ENCODE data around the gene AGBL4.

AGBL4 gene

DNA sequence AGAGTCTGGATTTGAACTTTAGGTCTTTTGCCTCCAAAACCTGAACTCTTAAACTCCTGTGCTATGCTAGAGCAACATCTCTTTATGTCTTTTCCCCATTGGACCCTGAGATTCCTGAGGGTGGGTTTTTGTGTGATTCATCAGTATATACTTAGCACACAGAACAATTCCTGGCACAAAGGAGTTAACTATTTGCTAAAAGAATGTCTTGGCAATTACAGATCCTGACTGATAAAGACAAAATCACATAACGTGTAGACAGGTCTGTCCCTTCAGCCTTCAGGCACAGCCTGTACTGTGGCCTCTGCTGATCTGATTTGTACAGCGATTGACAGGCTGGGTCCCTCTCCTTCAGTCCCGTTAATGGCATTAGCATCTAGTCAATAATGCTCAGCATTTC is 1084.7 kb downstream of the AGBL4 start:
- TF ChIP-seq FOXP2 (optimal IDR thresholded peaks at IDR 0.05; ENCODE audit: borderline replicate concordance, extremely low read depth, extremely low read length, insufficient read depth) (no peak), TAF1 (IDR thresholded peaks at IDR 0.05; ENCODE audit: borderline replicate concordance, insufficient read depth, low read length) (no peak), SIN3A (IDR thresholded peaks at IDR 0.05; ENCODE audit: borderline replicate concordance, insufficient read depth, low read length) (no peak), REST (IDR thresholded peaks at IDR 0.05; ENCODE audit: insufficient read depth in 1 of 2, low read depth in 2 of 2, low read length in 2 of 2) (no peak), POLR2AphosphoS5 (IDR thresholded peaks at IDR 0.05; ENCODE audit: low read depth, low read length) (no peak)

- TF ChIP-seq REST (IDR thresholded peaks at IDR 0.05; ENCODE audit: insufficient read depth in 1 of 2, low read depth in 2 of 2, low read length in 2 of 2) = no peak
- TF ChIP-seq POLR2AphosphoS5 (IDR thresholded peaks at IDR 0.05; ENCODE audit: low read depth, low read length) = no peak
- no peak for TF ChIP-seq TAF1 (IDR thresholded peaks at IDR 0.05; ENCODE audit: borderline replicate concordance, insufficient read depth, low read length)
- TF ChIP-seq FOXP2 (optimal IDR thresholded peaks at IDR 0.05; ENCODE audit: borderline replicate concordance, extremely low read depth, extremely low read length, insufficient read depth) = no peak
- no peak for TF ChIP-seq SIN3A (IDR thresholded peaks at IDR 0.05; ENCODE audit: borderline replicate concordance, insufficient read depth, low read length)
Observed at GRCh38 chr1:48937732-48938131, 1086.0 kb downstream of the AGBL4 start.

- no peak for TF ChIP-seq TAF1 (IDR thresholded peaks at IDR 0.05; ENCODE audit: borderline replicate concordance, insufficient read depth, low read length)
- TF ChIP-seq FOXP2 (optimal IDR thresholded peaks at IDR 0.05; ENCODE audit: borderline replicate concordance, extremely low read depth, extremely low read length, insufficient read depth) = no peak
- no peak for TF ChIP-seq REST (IDR thresholded peaks at IDR 0.05; ENCODE audit: insufficient read depth in 1 of 2, low read depth in 2 of 2, low read length in 2 of 2)
- no peak for TF ChIP-seq POLR2AphosphoS5 (IDR thresholded peaks at IDR 0.05; ENCODE audit: low read depth, low read length)
- TF ChIP-seq SIN3A (IDR thresholded peaks at IDR 0.05; ENCODE audit: borderline replicate concordance, insufficient read depth, low read length) = no peak
Observed at GRCh38 chr1:48936436-48936835, 1087.3 kb downstream of the AGBL4 start.

DNA sequence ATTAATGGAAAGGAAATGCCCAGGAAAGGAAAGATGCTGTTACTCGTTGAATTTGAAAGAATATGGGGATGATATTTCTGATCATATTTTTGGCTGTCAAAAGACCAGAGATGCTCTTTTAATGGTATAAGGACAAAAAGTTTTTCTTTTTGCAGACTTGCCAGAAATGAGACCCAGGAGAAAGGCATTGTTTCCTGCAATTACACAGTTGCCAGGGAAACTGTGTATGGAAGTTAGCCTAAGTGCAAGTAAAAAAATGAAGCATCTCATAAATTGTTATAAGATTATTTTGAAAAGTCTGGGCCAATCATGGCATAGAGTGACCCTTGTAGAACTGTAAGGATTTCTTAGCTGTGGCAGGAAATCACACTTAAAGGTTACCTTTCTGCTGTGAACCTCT is 1091.4 kb downstream of the AGBL4 start:
- TF ChIP-seq TAF1 (IDR thresholded peaks at IDR 0.05; ENCODE audit: borderline replicate concordance, insufficient read depth, low read length) (no peak), REST (IDR thresholded peaks at IDR 0.05; ENCODE audit: insufficient read depth in 1 of 2, low read depth in 2 of 2, low read length in 2 of 2) (no peak), FOXP2 (optimal IDR thresholded peaks at IDR 0.05; ENCODE audit: borderline replicate concordance, extremely low read depth, extremely low read length, insufficient read depth) (no peak), SIN3A (IDR thresholded peaks at IDR 0.05; ENCODE audit: borderline replicate concordance, insufficient read depth, low read length) (no peak), POLR2AphosphoS5 (IDR thresholded peaks at IDR 0.05; ENCODE audit: low read depth, low read length) (no peak)
